ENCODE results near the gene AFG3L2.

DNA sequence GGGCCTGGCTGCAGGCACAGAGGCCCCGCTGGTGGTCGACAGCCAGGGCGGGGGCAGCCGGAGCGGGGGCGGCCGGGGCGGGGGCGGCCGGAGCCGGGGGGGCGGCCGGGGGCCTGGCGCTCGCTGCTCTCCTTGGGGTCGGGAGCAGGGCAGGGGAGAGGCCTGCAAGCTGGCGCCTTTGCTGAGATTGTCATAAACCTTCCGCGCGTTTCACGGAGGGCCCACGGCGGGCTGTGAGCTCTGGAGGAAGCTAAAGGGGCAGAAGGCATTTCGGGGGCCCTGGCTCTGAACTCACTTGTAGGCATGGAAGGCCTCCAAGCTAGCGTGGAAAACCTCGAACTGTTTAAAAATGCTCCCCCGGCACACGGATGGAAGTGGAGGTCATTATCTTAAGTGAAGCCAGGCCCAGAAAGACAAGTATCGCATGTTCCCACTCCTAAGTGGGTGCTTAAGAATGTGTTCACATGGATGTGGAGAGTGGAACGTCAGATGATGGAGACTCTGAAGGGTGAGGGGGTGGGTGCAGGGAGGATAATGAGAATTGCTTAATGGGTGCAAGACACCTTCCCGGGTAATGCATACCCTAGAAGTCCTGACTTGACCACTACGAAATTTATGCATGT is 31.3 kb upstream of the AFG3L2 start:
- no peak for TF ChIP-seq CTCF (conservative IDR thresholded peaks at IDR 0.05 in 1 of 2, IDR thresholded peaks at IDR 0.05 in 1 of 2; ENCODE audit: extremely low read depth in 1 of 2, insufficient read depth in 1 of 2, low read depth in 1 of 2, low read length in 2 of 2)
- TF ChIP-seq EZH2 (IDR thresholded peaks at IDR 0.05; ENCODE audit: borderline replicate concordance, low read length), result no peak

Data from mammary epithelial cell (primary cell).